ENCODE data around the gene FAM98B. TPM values are rescaled to one million over a fixed set of nuclear protein-coding genes. Genes with fewer than 3 reads are reported as not detected.

Gene FAM98B
- total and polyA plus RNA-seq, 9 of the 15 experiments (the other 6 are each of a cell fraction or from before 2014, with no cell fraction given), result 3.1 to 42.0 (median 9.4) TPM

DNA sequence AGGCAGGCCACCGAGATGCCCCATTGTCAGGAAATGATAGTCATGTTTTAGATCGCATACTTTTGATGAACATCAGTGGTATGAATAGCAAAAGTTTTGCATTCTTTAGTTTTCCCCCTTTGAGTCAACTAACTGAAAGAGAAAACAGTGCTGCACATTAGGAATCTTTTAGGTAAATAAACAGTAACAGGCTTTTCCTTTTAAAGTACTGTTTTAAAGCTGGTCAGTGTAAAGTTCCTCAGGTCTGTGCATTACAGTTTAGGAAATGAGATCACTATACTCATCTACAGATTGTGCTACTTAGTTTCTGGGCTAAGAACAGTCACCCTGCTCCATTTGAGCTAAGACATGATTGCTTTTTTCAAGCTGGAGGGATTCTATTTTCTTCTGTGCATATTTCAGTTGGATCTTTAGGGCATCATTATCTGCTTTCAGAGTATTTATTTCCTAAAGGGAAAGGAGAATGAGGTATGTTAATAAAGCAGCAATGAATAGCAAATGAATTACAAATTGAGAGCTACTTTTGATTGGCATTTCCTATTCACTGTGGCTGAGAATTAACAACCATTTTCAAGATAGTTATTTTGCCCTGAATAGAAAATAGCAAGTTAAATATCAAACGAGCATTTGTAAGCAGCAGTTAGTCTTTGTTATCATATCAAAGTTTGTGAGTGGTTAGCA is 36.5 kb downstream of the FAM98B start:
- no peaks in the 10 kb centered on the region for H3K27me3 ChIP-seq (ENCODE audit: control insufficient read depth in 2 of 2, insufficient read depth in 2 of 2, low read length in 2 of 2)
- H3K79me2 ChIP-seq (ENCODE audit: control insufficient read depth, insufficient read depth, low read length), result no peaks in the 10 kb centered on the region
- whole genome bisulfite sequencing (ENCODE audit: insufficient coverage, low coverage, missing lambda C conversion rate), result 66% methylated on average over 3 of the region's 3 CpGs
- H3K4me3 ChIP-seq, result no peak overlapping the region
- DNase-seq (ENCODE audit: extremely low read depth in 1 of 4, low spot score in 3 of 4) (no peak), ATAC-seq (no peak), FAIRE-seq (no peak)
- no peaks in the 10 kb centered on the region for H3K9me3 ChIP-seq (replicated peaks; ENCODE audit: control insufficient read depth, insufficient read depth, low read depth, low read length)
- intact Hi-C loops (cut with micrococcal nuclease) (no loop called here), in situ Hi-C loops (cut with MboI) (no loop called here)
- H3K4me2 ChIP-seq (ENCODE audit: insufficient read depth, low read length), result no peak overlapping the region
- H3K4me1 ChIP-seq (replicated peaks in 1 of 2; ENCODE audit: control insufficient read depth in 2 of 2, insufficient read depth in 2 of 2, low read length in 2 of 2), result no peaks in the 10 kb centered on the region
- H2AFZ ChIP-seq (ENCODE audit: low read depth, low read length), result no peak overlapping the region
- no peak overlapping the region for H3K9ac ChIP-seq (ENCODE audit: insufficient read depth in 1 of 2, low read depth in 2 of 2, low read length in 2 of 2)
- H3K27ac ChIP-seq (ENCODE audit: extremely low read depth, low read depth, low read length), result no peak overlapping the region
- POLR2A ChIA-PET, result interaction anchor here (0.8 to 1.3 kb wide), 3 partner anchors 13 to 20 kb away, joined by 3 to 5 read pairs (median 4); no protein-coding TSS in a partner anchor
- no peak for TF ChIP-seq ETV6 (IDR thresholded peaks at IDR 0.05; ENCODE audit: borderline replicate concordance in 1 of 2, low read depth in 2 of 2, low read length in 1 of 2)
- TF ChIP-seq ETV6 (CRISPR knock-in tag; IDR thresholded peaks at IDR 0.05; ENCODE audit: borderline replicate concordance), result no peak
- no peak for TF ChIP-seq DIDO1 (tag; IDR thresholded peaks at IDR 0.05; ENCODE audit: low read depth)
- no peak for TF ChIP-seq ATF1 (CRISPR knock-in tag; IDR thresholded peaks at IDR 0.05)
- no peak for TF ChIP-seq ATF1 (tag; IDR thresholded peaks at IDR 0.05)
- TF ChIP-seq RCOR1 (IDR thresholded peaks at IDR 0.05; ENCODE audit: borderline replicate concordance in 1 of 2, low read depth in 2 of 2, low read length in 2 of 2), result no peak
- TF ChIP-seq PHB (CRISPR knock-in tag; IDR thresholded peaks at IDR 0.05), result no peak
- TF ChIP-seq, protein P1, sequence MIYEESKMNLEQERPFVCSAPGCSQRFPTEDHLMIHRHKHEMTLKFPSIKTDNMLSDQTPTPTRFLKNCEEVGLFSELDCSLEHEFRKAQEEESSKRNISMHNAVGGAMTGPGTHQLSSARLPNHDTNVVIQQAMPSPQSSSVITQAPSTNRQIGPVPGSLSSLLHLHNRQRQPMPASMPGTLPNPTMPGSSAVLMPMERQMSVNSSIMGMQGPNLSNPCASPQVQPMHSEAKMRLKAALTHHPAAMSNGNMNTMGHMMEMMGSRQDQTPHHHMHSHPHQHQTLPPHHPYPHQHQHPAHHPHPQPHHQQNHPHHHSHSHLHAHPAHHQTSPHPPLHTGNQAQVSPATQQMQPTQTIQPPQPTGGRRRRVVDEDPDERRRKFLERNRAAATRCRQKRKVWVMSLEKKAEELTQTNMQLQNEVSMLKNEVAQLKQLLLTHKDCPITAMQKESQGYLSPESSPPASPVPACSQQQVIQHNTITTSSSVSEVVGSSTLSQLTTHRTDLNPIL (CRISPR knock-in tag; IDR thresholded peaks at IDR 0.05), result no peak
- TF ChIP-seq, protein P2, sequence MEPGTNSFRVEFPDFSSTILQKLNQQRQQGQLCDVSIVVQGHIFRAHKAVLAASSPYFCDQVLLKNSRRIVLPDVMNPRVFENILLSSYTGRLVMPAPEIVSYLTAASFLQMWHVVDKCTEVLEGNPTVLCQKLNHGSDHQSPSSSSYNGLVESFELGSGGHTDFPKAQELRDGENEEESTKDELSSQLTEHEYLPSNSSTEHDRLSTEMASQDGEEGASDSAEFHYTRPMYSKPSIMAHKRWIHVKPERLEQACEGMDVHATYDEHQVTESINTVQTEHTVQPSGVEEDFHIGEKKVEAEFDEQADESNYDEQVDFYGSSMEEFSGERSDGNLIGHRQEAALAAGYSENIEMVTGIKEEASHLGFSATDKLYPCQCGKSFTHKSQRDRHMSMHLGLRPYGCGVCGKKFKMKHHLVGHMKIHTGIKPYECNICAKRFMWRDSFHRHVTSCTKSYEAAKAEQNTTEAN (CRISPR knock-in tag; IDR thresholded peaks at IDR 0.05), result no peak
- no peak for TF ChIP-seq HEY1 (CRISPR knock-in tag; IDR thresholded peaks at IDR 0.05; ENCODE audit: borderline replicate concordance)
- TF ChIP-seq U2AF2 (optimal IDR thresholded peaks at IDR 0.05; ENCODE audit: low read depth, low read length), result no peak
- no peak for TF ChIP-seq ELF4 (CRISPR knock-in tag; IDR thresholded peaks at IDR 0.05)
- TF ChIP-seq TGIF2 (CRISPR knock-in tag; IDR thresholded peaks at IDR 0.05), result no peak
- CTCF ChIA-PET (ENCODE audit: low intra/inter-chr PET ratio), result no interaction called here
- peaks cover 23% of the 10 kb centered on the region; the same call in 2 of the 3 replicates for H3K36me3 ChIP-seq (ENCODE audit: control insufficient read depth, insufficient read depth, low read length)
- no TSS peak for BruUV-seq (replicated peaks)
- no peaks in the 10 kb centered on the region for H4K20me1 ChIP-seq (replicated peaks; ENCODE audit: control insufficient read depth, insufficient read depth, low read length)
- no peaks in the 10 kb centered on the region for H3K9me1 ChIP-seq (ENCODE audit: control insufficient read depth, insufficient read depth, low read length)
